K562 (cell line): ENCODE data around the gene YWHAB. TPM values are rescaled to one million over a fixed set of nuclear protein-coding genes. Genes with fewer than 3 reads are reported as not detected.
A peak's percentile ranks its signal among the peaks of the same experiment; 100 is the strongest.

Source experiments
- ATAC-seq: fragments of 200-7000 bp; cut with Tn5 transposase; 3 replicates; pipeline ENCODE4 v1.9.1; 2020; ENCODE audit warnings: moderate library complexity
- BruUV-seq: library from RNA; stranded (reverse); fragments of 400-500 nt; replicated peaks from 2 replicates; lab custom pipeline; 2021; lab: Mats Ljungman, UMichigan
- CTCF ChIA-PET: fragments of 300-600 bp; formaldehyde crosslinking; extraction: SDS; loops from one replicate; lab custom pipeline; 2021; ENCODE audit warnings: low intra/inter-chr PET ratio; lab: Yijun Ruan, JAX
- POLR2A ChIA-PET: fragments of 300-600, 350-650 bp; sonication (Branson Sonifier 250); formaldehyde crosslinking; extraction: SDS; loops from one replicate; lab custom pipeline; 2021; ENCODE audit warnings: antibody characterized with exemption, inconsistent platforms; lab: Yijun Ruan, JAX
- DNase-seq, 4 experiments: peaks; one replicate each; pipeline versions ENCODE4 v3.0.0 to v3.0.0-alpha.2; 2011 to 2018; ENCODE audit warnings: low spot score in 3 of 4, mixed read lengths in 3 of 4; ENCODE audit errors: extremely low read depth in 1 of 4
- FAIRE-seq: peaks from 2 replicates; lab custom pipeline; 2011; peaks lifted over from hg19 to GRCh38; lab: Jason Lieb, UNC
- H2AFZ ChIP-seq: 2 replicates; pipeline ENCODE4 v1.6.0; 2011; ENCODE audit warnings: low read depth, low read length, control low read depth, inconsistent platforms
- H3K27ac ChIP-seq: fragments of 200-600 bp; 3 replicates; pipeline ENCODE4 v1.8.0; 2011; ENCODE audit warnings: low read depth, mild to moderate bottlenecking, control low read depth, inconsistent platforms, low read length, moderate library complexity, mixed read lengths; ENCODE audit errors: extremely low read depth
- H3K27me3 ChIP-seq, 2 experiments: fragments of 300-600 bp in 1 of 2; 2 replicates in 1 of 2; 3 replicates in 1 of 2; pipeline versions ENCODE4 v1.6.0 to v1.8.0; 2011; ENCODE audit warnings: inconsistent platforms in 2 of 2, low read length in 2 of 2, mild to moderate bottlenecking in 1 of 2, mixed read lengths in 1 of 2, moderate library complexity in 1 of 2; ENCODE audit not compliant: control insufficient read depth in 2 of 2, insufficient read depth in 2 of 2
- H3K36me3 ChIP-seq: fragments of 300-600 bp; 3 replicates; pipeline ENCODE4 v1.8.0; 2011; ENCODE audit warnings: mild to moderate bottlenecking, low read length, inconsistent platforms; ENCODE audit not compliant: control insufficient read depth, insufficient read depth
- H3K4me1 ChIP-seq, 2 experiments: fragments of 200-600 bp in 1 of 2; replicated peaks in 1 of 2; 2 replicates in 1 of 2; 3 replicates in 1 of 2; pipeline versions ENCODE4 v1.5.1 to v1.8.0; 2011; ENCODE audit warnings: inconsistent platforms in 2 of 2, low read length in 2 of 2, mild to moderate bottlenecking in 1 of 2, mixed read lengths in 1 of 2, moderate library complexity in 1 of 2; ENCODE audit not compliant: control insufficient read depth in 2 of 2, insufficient read depth in 2 of 2
- H3K4me2 ChIP-seq: 2 replicates; pipeline ENCODE4 v1.6.1; 2011; ENCODE audit warnings: low read length, control low read depth, inconsistent platforms, mixed read lengths; ENCODE audit not compliant: insufficient read depth
- H3K4me3 ChIP-seq: fragments of 200-600 bp; sonication (generic), shearing (Covaris generic); 2 replicates; pipeline ENCODE4 v1.5.1; 2016; ENCODE audit warnings: control low read depth, inconsistent platforms
- H3K79me2 ChIP-seq: fragments of 200-600 bp; 3 replicates; pipeline ENCODE4 v1.8.0; 2011; ENCODE audit warnings: low read length, inconsistent platforms; ENCODE audit not compliant: control insufficient read depth, insufficient read depth
- H3K9ac ChIP-seq, 2 experiments: 2 replicates each; pipeline versions ENCODE4 v1.6.0 to v1.6.1; 2011; ENCODE audit warnings: low read depth in 2 of 2, low read length in 2 of 2, control low read depth in 1 of 2, inconsistent platforms in 1 of 2, mild to moderate bottlenecking in 1 of 2, mixed read lengths in 1 of 2; ENCODE audit not compliant: insufficient read depth in 1 of 2
- H3K9me1 ChIP-seq: one replicate; pipeline ENCODE4 v1.6.0; 2011; ENCODE audit warnings: inconsistent platforms, mild to moderate bottlenecking, low read length, moderate library complexity; ENCODE audit not compliant: control insufficient read depth, insufficient read depth
- H3K9me3 ChIP-seq: replicated peaks from 2 replicates; pipeline ENCODE4 v1.5.1; 2011; ENCODE audit warnings: low read depth, low read length, inconsistent platforms; ENCODE audit not compliant: control insufficient read depth, insufficient read depth
- H4K20me1 ChIP-seq: replicated peaks from 2 replicates; pipeline ENCODE4 v1.6.1; 2011; ENCODE audit warnings: low read length, inconsistent platforms, mixed read lengths; ENCODE audit not compliant: control insufficient read depth, insufficient read depth
- BCL6 ChIP-seq: fragments of 250-450 bp; sonication (Bioruptor Pico); IDR thresholded peaks from 2 replicates; pipeline ENCODE4 v1.4.0; 2020
- MAFF ChIP-seq: IDR thresholded peaks from 2 replicates; pipeline ENCODE4 v1.6.1; 2012; ENCODE audit warnings: low read length, improper control_type of control experiment
- OTX1 ChIP-seq: fragments of 450-650 bp; formaldehyde crosslinking; IDR thresholded peaks from 2 replicates; pipeline ENCODE4 v1.4.0; 2022; ENCODE audit warnings: mild to moderate bottlenecking
- RNF219 ChIP-seq: fragments of 250-450 bp; sonication (Bioruptor Pico); IDR thresholded peaks from 2 replicates; pipeline ENCODE4 v1.5.0; 2022; ENCODE audit warnings: mild to moderate bottlenecking
- SRSF3 ChIP-seq: fragments of 200-400 bp; formaldehyde crosslinking; IDR thresholded peaks from 2 replicates; pipeline ENCODE4 v1.6.1; 2016; ENCODE audit warnings: mild to moderate bottlenecking, low read length, moderate library complexity; ENCODE audit not compliant: insufficient read depth
- TCF7L2 ChIP-seq: fragments of 150-350 bp; IDR thresholded peaks from 2 replicates; pipeline ENCODE4 v1.6.1; 2016; ENCODE audit warnings: low read depth, mild to moderate bottlenecking, low read length, moderate library complexity
- U2AF2 ChIP-seq: fragments of 200-400 bp; formaldehyde crosslinking; optimal IDR thresholded peaks from 2 replicates; pipeline ENCODE3; 2017; ENCODE audit warnings: low read depth, mild to moderate bottlenecking, low read length
- YY1 ChIP-seq, 3 experiments: IDR thresholded peaks; 2 replicates each; pipeline ENCODE4 v1.6.1; 2011; ENCODE audit warnings: low read length in 2 of 3, mild to moderate bottlenecking in 2 of 3, moderate library complexity in 2 of 3, borderline replicate concordance in 1 of 3, control low read depth in 1 of 3, low read depth in 1 of 3; ENCODE audit not compliant: insufficient read depth in 3 of 3, insufficient replicate concordance in 2 of 3, control insufficient read depth in 1 of 3, insufficient read length in 1 of 3; ENCODE audit errors: extremely low read depth in 1 of 3
- ZNF239 ChIP-seq: fragments of 250-450 bp; sonication (Bioruptor Pico); IDR thresholded peaks from 2 replicates; pipeline ENCODE4 v1.4.0; 2020; ENCODE audit warnings: mild to moderate bottlenecking
- ZNF316 ChIP-seq: fragments of 450-650 bp; IDR thresholded peaks from 2 replicates; pipeline ENCODE4 v1.6.1; 2016
- ZNF398 ChIP-seq: fragments of 250-450 bp; sonication (Bioruptor Pico); IDR thresholded peaks from 2 replicates; pipeline ENCODE4 v1.8.0; 2021; ENCODE audit warnings: moderate library complexity, mild to moderate bottlenecking, inconsistent platforms
- ZSCAN29 ChIP-seq: fragments of 450-650 bp; IDR thresholded peaks from 2 replicates; pipeline ENCODE4 v1.6.1; 2017
- WGBS: fragments of 100-300 bp; shearing (Covaris generic); methylation state at CpG from one replicate; pipeline ENCODE4 v1.1.6; 2016; ENCODE audit warnings: low coverage, mixed read lengths; ENCODE audit not compliant: insufficient coverage; ENCODE audit errors: missing lambda C conversion rate; 5-methylcytosine and 5-hydroxymethylcytosine counted together
- in situ Hi-C: fragments of 300-500 bp; cut with MboI; formaldehyde crosslinking; loops from 4 replicates; pipeline ENCODE4 v1.15.0; 2018; ENCODE audit warnings: inconsistent platforms, mixed read lengths
- intact Hi-C: fragments of 100-400 bp; cut with micrococcal nuclease; formaldehyde crosslinking; loops from 2 replicates; pipeline ENCODE4 v1.14.2; 2022
- polyA plus RNA-seq, 8 experiments: library from polyadenylated mRNA; depleted of rRNA in 4 of 8; stranded (reverse) in 5 of 8; unstranded in 3 of 8; fragments of >200 nt; fragmentation: Nextera tagmentation in 2 of 8; fragmentation: Illumina TruSeq in 1 of 8; extraction: Ambion mirVana in 2 of 8; extraction: Trizol in 1 of 8; gene quantifications; 2 replicates each; pipeline versions ENCODE4 v1.2.1 to v1.2.3, GENCODE V29; 2011 to 2014; ENCODE audit warnings: inconsistent platforms in 1 of 8, missing spikeins in 1 of 8
- total RNA-seq, 7 experiments: library from RNA; depleted of rRNA in 6 of 7; stranded (reverse); fragments of >200 nt in 6 of 7; fragmentation: Illumina TruSeq in 2 of 7; extraction: Trizol in 2 of 7; gene quantifications; 2 replicates each; pipeline versions ENCODE4 v1.2.1 to v1.2.3, GENCODE V29; 2011 to 2021; ENCODE audit warnings: low replicate concordance in 1 of 7

The YWHAB gene
- total and polyA plus RNA-seq, 9 of the 15 experiments (the other 6 are each of a cell fraction or from before 2014, with no cell fraction given) = 60.6 to 185 (median 96.1) TPM

DNA sequence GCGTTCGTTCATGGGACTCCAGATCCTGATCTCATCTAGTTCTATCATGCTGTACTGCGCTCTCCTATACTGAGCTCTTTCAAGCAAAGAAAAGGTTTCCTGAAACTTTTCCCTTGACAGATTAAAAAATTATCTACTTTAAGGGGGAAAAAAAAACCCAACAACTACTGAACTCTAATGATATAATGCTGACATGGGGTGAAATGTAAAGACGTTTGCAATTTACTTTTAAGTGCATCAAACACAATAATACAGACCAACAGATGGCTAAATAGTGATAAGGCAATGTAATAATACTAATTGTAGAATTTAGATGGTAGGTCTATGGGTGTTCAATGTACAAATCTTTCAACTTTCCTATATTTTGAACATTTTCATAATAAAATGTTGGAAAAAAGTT, 58.3 kb downstream of the YWHAB start:
- CTCF ChIA-PET = interaction anchor here (0.6 kb wide), 1 partner anchor 46 kb away, joined by 5 read pairs; no protein-coding TSS in a partner anchor
- Histone ChIP-seq H3K4me1 (no peaks in the 10 kb centered on the region), H3K79me2 (no peaks in the 10 kb centered on the region), H2AFZ (no peak overlapping the region), H3K4me2 (no peak overlapping the region), H3K27me3 (no peaks in the 10 kb centered on the region), H3K9me3 (no peaks in the 10 kb centered on the region), H3K9ac (no peak overlapping the region), H3K9me1 (no peaks in the 10 kb centered on the region), H3K27ac (no peak overlapping the region), H3K4me3 (no peak overlapping the region), H3K36me3 (peaks cover 93% of the 10 kb centered on the region), H4K20me1 (peaks cover 13% of the 10 kb centered on the region)
- DNase-seq (no peak), ATAC-seq (no peak), FAIRE-seq (no peak)
- POLR2A ChIA-PET = interaction anchor here (1.1 to 4.6 kb wide), 4 partner anchors 9 to 17 kb away, joined by 4 to 36 read pairs (median 14); partner anchors contain the start of gene TOMM34
- BruUV-seq = no TSS peak
- in situ Hi-C loops (no loop called here), intact Hi-C loops (no loop called here)
- 80% methylated on average over 4 of the region's 4 CpGs for WGBS
- TF ChIP-seq ZNF239 (CRISPR knock-in tag) (no peak), ZNF316 (peak; percentile 47; the same call in 1 of the 2 replicates), U2AF2 (no peak), SRSF3 (no peak), ZSCAN29 (no peak), MAFF (no peak), BCL6 (CRISPR knock-in tag) (no peak)

DNA sequence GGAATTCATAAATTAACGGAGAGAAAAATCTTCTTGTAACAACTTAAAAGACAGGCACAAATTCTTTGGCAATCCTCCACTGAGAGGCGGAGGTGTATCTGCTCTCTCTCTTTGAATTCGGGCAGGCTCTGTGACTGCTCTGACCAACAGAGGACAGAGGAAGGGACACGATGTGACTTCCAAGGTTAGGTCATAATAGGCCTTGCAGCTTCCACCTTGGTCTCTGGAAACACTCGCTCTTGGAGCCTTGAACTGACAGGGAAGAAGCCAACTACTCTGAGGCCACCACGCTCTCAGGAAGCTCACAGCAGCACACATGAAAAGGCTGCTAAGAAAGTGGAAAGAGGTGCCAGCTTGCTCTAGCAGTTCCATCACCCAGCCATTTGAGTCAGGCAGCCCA, 59.8 kb downstream of the YWHAB start:
- H3K9ac ChIP-seq = no peak overlapping the region
- intact Hi-C loops = no loop called here
- H4K20me1 ChIP-seq = peaks cover 13% of the 10 kb centered on the region
- no peaks in the 10 kb centered on the region for H3K9me1 ChIP-seq
- no TSS peak for BruUV-seq
- H3K27me3 ChIP-seq = no peaks in the 10 kb centered on the region
- no peaks in the 10 kb centered on the region for H3K79me2 ChIP-seq
- H3K36me3 ChIP-seq = peaks cover 97% of the 10 kb centered on the region
- H3K27ac ChIP-seq = no peak overlapping the region
- no peak overlapping the region for H3K4me2 ChIP-seq
- CTCF ChIA-PET = no interaction called here
- no peak for DNase-seq
- POLR2A ChIA-PET = interaction anchor here (0.6 to 2.0 kb wide), 3 partner anchors 15 to 337 kb away, joined by 4 to 6 read pairs (median 5); partner anchors contain the start of gene TOMM34
- FAIRE-seq = no peak
- no peaks in the 10 kb centered on the region for H3K4me1 ChIP-seq
- no peak overlapping the region for H2AFZ ChIP-seq
- WGBS = 87% methylated on average over 6 of the region's 6 CpGs
- ATAC-seq = no peak
- in situ Hi-C loops = no loop called here
- no peak overlapping the region for H3K4me3 ChIP-seq
- no peaks in the 10 kb centered on the region for H3K9me3 ChIP-seq
- TF ChIP-seq TCF7L2 (no peak), YY1 (IDR thresholded peaks at IDR 0.05; ENCODE audit: borderline replicate concordance in 1 of 3, control insufficient read depth in 1 of 3, extremely low read depth in 1 of 3, insufficient read depth in 3 of 3, insufficient read length in 1 of 3, insufficient replicate concordance in 2 of 3, low read depth in 1 of 3, low read length in 2 of 3) (no peak), RNF219 (CRISPR knock-in tag) (no peak), OTX1 (CRISPR knock-in tag) (no peak), ZNF398 (no peak)
